Dedifferentiated amniotic fluid mesenchymal stem cell (primary cell): ENCODE results near the gene HIVEP3.

ENCODE experiments used
- DNase-seq: peaks from one replicate; pipeline ENCODE4 v3.0.0-alpha.2; 2016; ENCODE audit errors: extremely low spot score

The HIVEP3 gene

GRCh38 chr1:41534181-41535076 is 384.3 kb downstream of the HIVEP3 start:
- no peak for DNase-seq

DNA sequence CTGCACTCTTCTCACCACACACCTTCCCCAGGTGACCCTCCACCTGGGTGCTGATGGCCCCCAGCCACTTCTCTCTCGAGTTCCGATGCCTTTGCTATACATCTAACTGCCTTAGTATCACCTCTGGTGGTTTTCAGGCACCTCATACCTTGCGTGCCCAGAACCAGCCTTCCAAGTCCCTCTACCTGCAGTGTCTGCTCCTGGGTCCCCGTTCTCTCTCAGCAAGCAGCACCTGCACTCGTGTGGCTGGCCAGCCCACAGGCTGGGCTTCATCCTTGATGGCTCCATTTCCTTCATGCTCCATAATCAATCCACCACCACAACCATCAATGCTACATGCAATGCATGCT is 385.0 kb downstream of the HIVEP3 start:
- no peak for DNase-seq

GRCh38 chr1:41533016-41533730 is 385.5 kb downstream of the HIVEP3 start:
- no peak for DNase-seq

GRCh38 chr1:41532206-41532975 is 386.3 kb downstream of the HIVEP3 start:
- no peak for DNase-seq

DNA sequence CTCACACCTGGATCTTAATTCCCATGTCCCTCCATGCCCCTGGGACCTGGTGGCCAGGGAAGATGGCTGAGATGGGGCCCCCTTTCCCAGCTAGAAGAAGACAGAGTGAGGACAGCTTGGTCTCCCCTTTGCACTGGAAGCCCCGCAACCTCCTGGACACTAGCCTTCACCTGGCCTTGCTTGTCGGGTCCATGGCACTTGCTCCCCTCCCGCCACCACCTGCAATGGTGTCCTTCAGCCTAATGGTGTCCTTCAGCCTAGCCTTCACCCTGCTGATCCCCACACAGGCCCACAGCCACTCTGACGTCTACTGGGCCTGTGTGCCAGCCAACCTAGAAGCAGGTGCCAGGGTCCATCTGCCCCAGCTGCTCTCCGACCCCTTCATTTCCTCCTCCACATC is 388.3 kb downstream of the HIVEP3 start:
- no peak for DNase-seq

- DNase-seq: no peak
Observed at GRCh38 chr1:41529621-41530395, 388.9 kb downstream of the HIVEP3 start.

DNA sequence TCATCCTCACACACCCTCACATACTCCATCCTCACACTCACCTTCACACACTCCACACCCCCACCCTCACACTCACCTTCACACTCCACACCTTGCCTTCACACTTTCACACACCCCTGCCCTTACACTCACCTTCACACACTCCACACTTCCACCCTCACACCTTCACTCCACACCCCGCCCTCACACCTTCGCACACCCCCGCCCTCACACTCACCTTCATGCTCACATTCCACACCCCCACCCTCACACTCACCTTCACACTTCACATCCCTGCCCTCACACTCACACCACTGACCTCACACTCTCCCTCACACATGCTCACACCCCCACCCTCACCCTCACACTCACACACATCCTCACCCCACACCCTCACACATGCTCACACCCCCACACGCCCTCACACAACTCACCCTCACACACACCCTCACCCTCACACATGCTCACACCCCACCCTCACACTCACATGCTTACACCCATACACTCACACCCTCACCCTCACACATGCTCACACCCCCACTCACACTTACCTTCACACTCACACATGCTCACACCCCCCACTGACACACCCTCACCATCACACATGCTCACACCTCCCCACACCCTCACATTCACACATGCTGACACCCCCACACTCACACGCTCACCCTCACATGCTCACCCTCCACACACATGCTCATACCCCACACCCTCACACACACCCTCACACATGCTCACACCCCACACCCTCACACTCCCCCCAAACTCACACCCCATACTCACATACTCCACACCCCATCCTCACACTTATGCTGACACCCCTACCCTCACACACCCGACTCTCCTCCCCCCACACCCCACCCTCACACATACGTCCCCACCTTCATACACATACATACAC is 389.8 kb downstream of the HIVEP3 start:
- no peak for DNase-seq

DNA sequence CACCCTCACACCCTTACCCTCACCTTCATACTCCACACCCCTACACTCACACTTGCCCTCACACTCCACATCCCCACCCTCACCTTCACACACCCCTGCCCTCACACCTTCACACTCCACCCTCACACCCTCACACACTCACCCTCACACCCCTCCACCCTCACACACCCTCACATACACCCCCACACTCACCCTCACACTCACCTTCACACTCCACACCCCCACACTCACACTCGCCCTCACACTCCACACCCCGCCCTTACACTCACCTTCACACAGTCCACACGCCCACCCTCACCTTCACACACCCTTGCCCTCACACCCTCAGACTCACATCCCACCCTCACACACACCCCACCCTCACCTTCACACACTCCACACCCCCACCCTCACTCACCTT is 390.6 kb downstream of the HIVEP3 start:
- DNase-seq: no peak

DNA sequence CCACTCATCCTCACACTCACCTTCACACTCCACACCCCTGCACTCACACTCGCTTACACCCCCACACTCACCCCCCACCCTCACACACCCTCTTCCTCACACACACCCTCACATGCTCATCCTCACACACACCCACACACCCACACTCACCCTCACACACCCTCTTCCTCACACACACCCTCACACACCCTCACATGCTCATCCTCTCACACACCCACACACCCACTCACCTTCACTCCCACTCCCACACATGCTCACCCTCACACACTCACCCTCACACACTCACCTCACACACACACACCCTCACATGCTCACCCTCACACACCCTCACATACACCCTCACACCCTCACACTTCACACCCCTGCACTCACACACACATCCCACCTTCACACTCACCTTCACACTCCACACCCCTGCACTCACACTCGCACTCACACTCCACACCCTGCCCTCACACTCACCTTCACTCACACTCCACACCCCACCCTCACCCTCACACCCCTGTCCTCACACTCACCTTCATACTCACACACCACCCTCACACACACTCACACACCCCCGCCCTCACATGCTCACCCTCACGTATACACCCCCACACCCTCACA is 391.7 kb downstream of the HIVEP3 start:
- no peak for DNase-seq

DNA sequence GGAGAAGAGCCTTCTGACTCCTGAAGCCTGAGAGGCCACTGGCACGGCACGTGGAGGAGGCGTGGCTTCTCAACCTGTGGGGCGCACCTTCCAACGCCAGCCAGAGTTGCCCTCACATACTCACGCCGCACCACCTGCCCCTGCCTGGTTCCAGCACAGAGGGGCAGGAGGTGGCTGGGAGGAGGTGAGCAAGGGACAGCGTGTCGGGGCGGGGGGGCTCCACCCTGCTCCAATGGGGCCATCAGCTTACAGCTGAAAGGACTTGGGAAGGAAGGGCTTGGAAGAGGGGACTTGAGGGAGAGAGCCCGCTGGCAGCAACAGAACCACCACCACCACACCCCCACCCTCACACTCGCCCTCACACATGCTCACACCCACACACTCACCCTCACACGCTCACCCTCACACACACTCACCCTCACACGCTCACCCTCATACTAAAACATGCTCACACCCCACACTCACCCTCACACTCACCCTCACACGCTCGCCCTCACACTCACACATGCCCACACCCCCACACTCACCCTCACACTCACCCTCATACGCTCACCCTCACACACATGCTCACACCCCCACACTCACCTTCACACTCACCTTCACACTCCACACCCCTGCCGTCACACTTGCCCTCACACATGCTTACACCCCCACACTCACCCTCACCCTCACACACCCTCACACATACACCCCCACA is 392.7 kb downstream of the HIVEP3 start:
- no peak for DNase-seq

DNA sequence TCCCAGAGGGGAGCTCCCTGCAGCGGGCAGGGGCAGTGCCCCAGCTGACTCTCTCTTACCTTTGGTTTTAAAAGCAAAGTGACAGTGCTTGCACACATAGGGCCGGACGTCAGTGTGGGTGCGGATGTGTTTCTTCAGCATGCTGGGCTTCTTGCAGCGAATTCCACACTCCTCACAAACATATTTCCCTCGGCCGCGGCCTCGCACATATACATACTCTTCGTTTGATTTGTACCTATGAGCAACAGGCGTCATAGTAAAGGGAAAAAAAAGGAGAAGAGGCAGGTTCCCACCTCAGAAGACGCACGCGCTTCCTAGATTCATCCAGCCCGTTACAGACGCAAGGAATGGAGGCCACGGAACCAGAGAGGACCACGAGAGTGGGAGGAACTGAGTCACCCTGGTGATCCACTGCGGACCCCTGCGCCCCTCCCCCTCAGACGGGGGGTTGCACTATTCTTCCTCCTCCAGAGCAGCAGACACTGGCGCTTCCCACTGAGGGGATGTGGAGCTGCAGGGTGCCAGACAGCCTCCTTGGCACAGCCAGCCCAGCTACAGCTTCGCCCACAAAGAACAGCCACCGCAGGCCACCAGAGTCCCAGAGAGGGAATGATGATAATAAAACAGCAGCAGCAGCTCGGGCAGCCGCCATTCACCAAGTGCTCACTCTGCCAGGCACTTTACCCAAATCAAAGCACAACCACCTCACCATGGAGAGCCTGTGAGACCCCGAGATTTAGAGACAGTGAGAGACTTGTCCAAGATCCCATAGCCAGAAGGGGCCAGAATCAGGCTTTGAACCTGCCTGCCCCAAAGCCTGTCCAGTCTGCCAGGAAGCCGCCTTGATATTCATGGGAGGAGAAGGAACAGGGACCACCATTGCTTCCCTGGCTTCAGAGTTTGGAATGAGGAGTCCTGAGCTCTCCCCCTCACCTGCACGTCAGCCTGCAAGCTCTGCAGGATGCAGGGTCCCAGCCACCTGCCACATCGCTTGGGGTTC is 393.7 kb downstream of the HIVEP3 start:
- DNase-seq: no peak

DNA sequence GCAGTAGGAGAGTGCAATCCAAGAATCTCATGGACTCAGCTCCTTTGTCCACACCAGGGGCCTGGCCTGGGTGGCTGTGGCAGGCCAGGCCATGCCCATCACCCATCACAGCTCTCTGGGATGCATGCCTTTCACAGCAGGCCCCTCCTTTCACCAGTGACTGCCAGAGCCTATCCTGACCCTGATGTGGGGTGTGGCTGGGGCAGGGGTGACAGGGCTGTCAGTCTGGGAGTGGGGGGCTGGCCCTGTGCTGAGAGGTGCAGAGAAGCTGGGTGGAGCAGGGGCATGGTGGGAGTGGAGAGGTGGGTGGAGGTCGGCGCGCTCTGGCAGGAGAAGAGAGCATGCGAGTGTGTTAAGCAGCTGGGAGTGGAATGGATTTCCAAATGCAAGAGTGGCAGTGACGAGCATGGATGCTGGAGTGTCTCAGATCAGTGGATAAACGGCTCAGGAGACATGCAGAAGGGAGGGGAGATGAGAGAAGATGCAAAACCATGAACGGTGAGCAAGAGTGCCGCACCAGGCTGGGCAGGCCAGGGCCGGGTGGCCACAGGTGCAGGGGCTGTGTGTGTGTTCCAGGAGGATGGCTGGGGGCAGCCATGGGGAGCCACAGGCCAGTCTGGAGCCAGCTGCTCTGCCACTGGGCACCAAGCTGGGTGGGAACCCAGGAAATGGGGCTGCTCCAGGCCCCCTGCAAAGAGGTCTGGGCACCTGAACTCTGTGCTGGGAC is 394.6 kb downstream of the HIVEP3 start:
- DNase-seq: no peak

DNA sequence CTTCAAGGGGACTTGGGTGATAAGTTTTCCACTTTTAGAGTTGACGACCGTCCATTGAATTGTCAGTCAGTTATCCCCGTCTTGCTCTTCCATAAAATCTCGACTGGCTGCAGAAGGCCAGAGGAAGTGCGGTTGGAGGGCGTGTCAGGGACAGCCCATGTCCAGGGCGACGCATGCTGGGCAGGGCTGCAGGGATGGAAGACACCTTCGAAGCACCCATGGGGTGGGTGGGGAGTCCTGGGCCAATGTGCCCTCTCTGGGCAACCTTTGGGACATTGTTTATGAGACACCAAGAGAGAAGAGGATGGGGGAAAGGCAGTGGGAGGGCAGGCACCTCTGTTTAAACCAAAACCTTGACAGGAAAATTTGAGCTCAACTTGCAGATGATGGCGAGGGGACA is 395.7 kb downstream of the HIVEP3 start:
- no peak for DNase-seq

- no peak for DNase-seq
Observed at GRCh38 chr1:41521766-41522165, 397.0 kb downstream of the HIVEP3 start.

GRCh38 chr1:41520951-41521752 is 397.6 kb downstream of the HIVEP3 start:
- DNase-seq: no peak

DNA sequence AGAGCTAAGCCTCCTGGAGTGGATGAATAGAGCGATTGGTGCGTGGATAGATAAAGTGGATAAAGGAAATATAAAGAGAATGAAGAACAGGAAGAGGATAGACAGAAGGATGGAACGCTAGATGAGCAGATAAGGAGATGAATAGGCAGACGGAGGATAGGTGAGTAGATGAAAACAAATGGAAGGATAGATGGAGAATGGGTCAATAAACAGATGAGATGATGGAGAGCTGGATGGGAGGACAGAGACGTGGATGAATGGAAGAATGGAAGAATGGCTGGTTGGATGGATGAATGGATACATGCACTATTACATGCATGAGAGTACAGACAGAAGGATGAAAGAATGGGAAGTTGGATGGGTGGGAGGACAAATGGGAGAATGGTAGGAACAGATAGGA is 399.1 kb downstream of the HIVEP3 start:
- no peak for DNase-seq

DNA sequence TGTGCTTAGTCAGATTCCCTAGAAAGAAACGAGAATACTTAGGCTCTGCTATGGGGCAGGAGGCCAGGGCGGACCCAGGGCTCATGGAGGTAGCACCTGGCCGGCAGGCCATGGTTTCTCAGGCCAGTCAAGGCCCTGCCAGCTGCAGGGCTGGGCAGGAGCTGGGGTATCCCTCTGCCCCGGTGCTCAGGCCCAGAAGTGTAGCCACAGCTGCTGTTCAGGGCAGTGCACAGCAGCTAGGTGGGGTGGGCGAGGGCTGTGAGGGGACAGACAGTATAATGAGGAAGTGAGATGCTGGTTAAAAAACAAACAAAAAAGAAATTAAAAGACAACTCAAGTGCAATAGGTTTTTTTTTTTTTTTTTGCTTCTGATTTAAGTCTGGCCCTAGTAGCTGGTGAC is 400.3 kb downstream of the HIVEP3 start:
- DNase-seq: no peak
